Neural crest cell (in vitro differentiated cells): ENCODE results near the gene CTAGE1. TPM values are rescaled to one million over a fixed set of nuclear protein-coding genes. Genes with fewer than 3 reads are reported as not detected.

Source experiments
- DNase-seq: peaks from one replicate; pipeline ENCODE4 v3.0.0; 2021; ENCODE audit warnings: low read depth, mixed read lengths, low spot score
- H3K27ac Mint-ChIP-seq: one replicate; pipeline ENCODE4 v1.8.0; 2021; ENCODE audit warnings: mild to moderate bottlenecking, mixed read lengths; ENCODE audit not compliant: unreplicated experiment
- H3K27me3 Mint-ChIP-seq: 2 replicates; pipeline ENCODE4 v1.8.0; 2021; ENCODE audit warnings: low read depth, mild to moderate bottlenecking, mixed read lengths
- H3K36me3 Mint-ChIP-seq: 2 replicates; pipeline ENCODE4 v1.8.0; 2021; ENCODE audit warnings: low read depth, mild to moderate bottlenecking, mixed read lengths
- H3K4me1 Mint-ChIP-seq: 2 replicates; pipeline ENCODE4 v1.8.0; 2021; ENCODE audit warnings: mixed read lengths
- H3K4me3 Mint-ChIP-seq: one replicate; pipeline ENCODE4 v1.8.0; 2021; ENCODE audit warnings: mild to moderate bottlenecking, mixed read lengths
- H3K9me3 Mint-ChIP-seq: 2 replicates; pipeline ENCODE4 v1.8.0; 2021; ENCODE audit warnings: mixed read lengths
- total RNA-seq: library from RNA; stranded (reverse); gene quantifications from 2 replicates; pipeline ENCODE4 v1.2.1, GENCODE V29; 2021
- TF ChIP-seq, protein P1 (sequence below): fragments of 200-600 bp; sonication (generic); conservative IDR thresholded peaks from 2 replicates; pipeline ENCODE4 v1.5.0; 2021; ENCODE audit warnings: antibody characterized with exemption, mild to moderate bottlenecking

The CTAGE1 gene
- total RNA-seq, 1 donor from 2014 or later, result not detected

DNA sequence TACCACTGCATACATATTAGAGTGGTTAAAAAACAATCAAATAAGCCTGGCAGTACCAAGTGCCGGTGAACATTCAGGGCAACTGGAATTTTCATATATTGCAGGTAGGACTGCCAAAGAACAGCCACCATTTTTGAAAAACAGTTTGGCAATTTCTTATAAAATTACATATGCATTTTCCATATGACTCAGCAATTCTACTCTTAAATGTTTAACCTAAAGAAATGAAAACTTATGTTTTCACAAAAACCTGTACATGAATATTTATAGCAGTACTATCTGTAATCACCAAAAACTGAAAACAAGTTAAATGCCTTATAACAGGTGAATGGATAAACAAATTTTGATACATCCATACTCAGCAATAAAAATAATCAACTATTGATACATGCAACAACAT is 39.9 kb downstream of the CTAGE1 start:
- Mint-ChIP-seq H3K27me3 (peaks cover 57% of the 10 kb centered on the region), H3K36me3 (no peaks in the 10 kb centered on the region), H3K27ac (no peak overlapping the region), H3K9me3 (no peaks in the 10 kb centered on the region), H3K4me1 (no peaks in the 10 kb centered on the region), H3K4me3 (no peak overlapping the region)
- TF ChIP-seq, protein P1, sequence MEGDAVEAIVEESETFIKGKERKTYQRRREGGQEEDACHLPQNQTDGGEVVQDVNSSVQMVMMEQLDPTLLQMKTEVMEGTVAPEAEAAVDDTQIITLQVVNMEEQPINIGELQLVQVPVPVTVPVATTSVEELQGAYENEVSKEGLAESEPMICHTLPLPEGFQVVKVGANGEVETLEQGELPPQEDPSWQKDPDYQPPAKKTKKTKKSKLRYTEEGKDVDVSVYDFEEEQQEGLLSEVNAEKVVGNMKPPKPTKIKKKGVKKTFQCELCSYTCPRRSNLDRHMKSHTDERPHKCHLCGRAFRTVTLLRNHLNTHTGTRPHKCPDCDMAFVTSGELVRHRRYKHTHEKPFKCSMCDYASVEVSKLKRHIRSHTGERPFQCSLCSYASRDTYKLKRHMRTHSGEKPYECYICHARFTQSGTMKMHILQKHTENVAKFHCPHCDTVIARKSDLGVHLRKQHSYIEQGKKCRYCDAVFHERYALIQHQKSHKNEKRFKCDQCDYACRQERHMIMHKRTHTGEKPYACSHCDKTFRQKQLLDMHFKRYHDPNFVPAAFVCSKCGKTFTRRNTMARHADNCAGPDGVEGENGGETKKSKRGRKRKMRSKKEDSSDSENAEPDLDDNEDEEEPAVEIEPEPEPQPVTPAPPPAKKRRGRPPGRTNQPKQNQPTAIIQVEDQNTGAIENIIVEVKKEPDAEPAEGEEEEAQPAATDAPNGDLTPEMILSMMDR, result no peak
- DNase-seq, result no peak

DNA sequence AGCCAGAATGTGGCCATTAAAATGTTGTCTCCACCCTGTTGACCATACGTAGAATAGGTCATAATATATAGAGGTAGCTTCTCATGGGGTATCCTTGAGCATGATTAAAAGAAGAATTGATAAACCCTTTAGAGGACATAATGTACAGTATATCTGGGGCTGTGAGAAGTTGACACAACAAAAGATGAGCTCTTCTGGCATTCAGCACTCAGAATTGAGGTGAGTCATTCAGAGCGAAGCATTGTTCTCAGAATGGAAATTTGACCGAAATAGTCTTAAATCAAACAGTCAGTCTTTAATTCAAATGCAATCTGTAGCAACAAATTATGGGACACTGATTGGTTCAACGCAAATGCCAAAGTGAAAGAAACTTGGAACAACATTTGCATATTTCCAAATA is 47.3 kb downstream of the CTAGE1 start:
- Mint-ChIP-seq H3K27me3 (peaks cover 51% of the 10 kb centered on the region), H3K36me3 (no peaks in the 10 kb centered on the region), H3K4me1 (no peaks in the 10 kb centered on the region), H3K27ac (no peak overlapping the region), H3K4me3 (no peak overlapping the region), H3K9me3 (no peaks in the 10 kb centered on the region)
- no peak for DNase-seq
- TF ChIP-seq, protein P1, result no peak

DNA sequence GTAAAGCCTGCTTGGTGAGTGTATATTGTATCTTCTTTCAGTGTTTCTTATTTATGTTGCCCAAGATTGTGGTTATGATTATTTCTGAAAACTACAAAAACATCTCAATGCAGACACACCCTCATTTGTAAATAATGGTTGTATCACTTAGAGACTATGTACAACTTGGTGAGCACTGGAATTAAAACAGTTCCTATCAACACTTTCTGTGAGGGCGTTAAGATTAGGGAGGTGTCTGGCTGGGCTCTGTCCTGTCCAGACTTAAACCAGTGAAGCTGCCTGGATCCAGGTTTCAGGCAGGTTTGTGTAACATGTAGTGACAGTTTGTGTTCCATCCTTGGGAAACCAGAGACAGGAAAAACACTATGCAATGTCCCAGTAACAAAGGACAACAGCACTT is 49.7 kb downstream of the CTAGE1 start:
- H3K27ac Mint-ChIP-seq, result no peak overlapping the region
- TF ChIP-seq, protein P1, result no peak
- H3K4me1 Mint-ChIP-seq, result no peaks in the 10 kb centered on the region
- H3K9me3 Mint-ChIP-seq, result no peaks in the 10 kb centered on the region
- H3K4me3 Mint-ChIP-seq, result no peak overlapping the region
- H3K36me3 Mint-ChIP-seq, result no peaks in the 10 kb centered on the region
- no peak for DNase-seq
- peaks cover 46% of the 10 kb centered on the region for H3K27me3 Mint-ChIP-seq

DNA sequence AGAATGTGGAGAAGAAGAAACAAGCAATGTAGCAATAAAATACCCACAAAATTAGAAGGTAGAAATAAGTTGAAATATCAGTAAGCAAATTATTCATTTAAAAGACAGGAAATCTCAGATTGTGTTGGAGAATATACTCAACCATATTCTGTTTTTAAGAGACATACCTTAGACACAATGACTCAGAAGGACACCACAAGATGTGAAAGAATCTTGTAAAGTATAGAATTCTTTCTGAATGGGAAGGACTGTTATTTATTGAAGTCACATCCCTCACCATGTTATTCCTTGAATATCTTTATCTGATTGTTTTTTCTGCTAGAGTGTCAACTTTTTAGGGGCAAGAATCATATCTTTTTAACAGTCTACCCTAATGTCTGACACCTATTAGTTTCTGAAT is 50.4 kb downstream of the CTAGE1 start:
- H3K4me1 Mint-ChIP-seq, result no peaks in the 10 kb centered on the region
- no peak overlapping the region for H3K4me3 Mint-ChIP-seq
- H3K27me3 Mint-ChIP-seq, result peaks cover 46% of the 10 kb centered on the region
- H3K9me3 Mint-ChIP-seq, result no peaks in the 10 kb centered on the region
- DNase-seq, result no peak
- no peak overlapping the region for H3K27ac Mint-ChIP-seq
- TF ChIP-seq, protein P1, result no peak
- H3K36me3 Mint-ChIP-seq, result no peaks in the 10 kb centered on the region

DNA sequence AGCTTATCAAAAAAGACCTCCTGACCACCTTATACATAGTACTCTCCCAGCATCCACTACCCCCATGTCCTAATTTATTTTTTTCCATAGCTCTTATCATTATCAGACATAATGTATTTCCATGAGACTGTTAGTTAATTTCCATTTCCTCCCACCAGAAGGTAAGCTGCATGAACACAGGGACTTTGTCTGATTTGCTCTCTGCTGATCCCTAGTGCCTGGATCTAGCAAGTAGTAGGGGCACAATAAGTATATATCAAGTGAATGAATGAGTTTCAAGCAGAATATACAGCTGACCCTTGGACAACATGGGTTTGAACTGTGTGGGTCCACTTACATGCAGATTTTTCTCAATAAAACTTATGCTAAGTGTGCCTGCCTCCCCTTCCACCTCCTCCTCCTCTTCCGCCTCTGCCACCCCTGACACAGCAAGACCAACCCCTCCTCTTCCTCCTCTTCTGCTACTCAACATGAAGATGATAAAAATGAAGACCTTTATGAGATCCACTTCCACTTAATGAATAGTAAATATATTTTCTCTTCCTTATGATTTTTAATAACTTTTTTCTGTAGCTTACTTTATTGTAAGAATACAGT is 53.8 kb downstream of the CTAGE1 start:
- Mint-ChIP-seq H3K4me1 (no peaks in the 10 kb centered on the region), H3K9me3 (no peaks in the 10 kb centered on the region), H3K27ac (no peak overlapping the region), H3K36me3 (no peaks in the 10 kb centered on the region), H3K4me3 (no peak overlapping the region), H3K27me3 (peaks cover 45% of the 10 kb centered on the region)
- TF ChIP-seq, protein P1, result no peak
- no peak for DNase-seq

Other genes with a start within 250 kb of the CTAGE1 start
- not detected in 2 replicates for gene GATA6, start 248.3 kb downstream of the CTAGE1 start, total RNA-seq